UCSD-AML1 (cell line): Measurements from ENCODE around the gene SNCAIP.
"Not testable (repeated sequence)": the region's sequence is repeated elsewhere in the genome, so short reads cannot be mapped to it uniquely, and the experiment has no call there.

Experiments used
- DNase-seq: peaks from one replicate; lab custom pipeline; 2025; ENCODE audit not compliant: unreplicated experiment; lab: John Stamatoyannopoulos, UW

Gene SNCAIP

DNA sequence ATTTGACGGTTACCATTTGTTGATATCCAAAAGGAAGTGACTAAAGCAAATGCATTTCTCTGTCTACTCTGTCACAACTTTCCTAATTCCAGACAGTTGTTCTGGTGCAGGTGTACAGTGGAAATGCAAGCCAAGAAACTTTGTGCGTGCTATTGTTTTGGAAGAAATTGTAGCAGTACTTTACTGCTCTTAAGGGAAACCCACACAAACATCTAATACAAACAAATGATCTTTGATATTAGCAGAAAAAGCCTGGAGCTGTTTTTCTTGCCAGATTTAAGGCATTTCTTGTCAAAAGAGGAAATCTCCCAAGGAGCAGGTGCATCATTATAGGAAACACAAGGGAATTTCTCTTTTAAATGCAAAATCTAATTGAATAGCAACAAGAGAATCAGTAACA, 2.0 kb downstream of the SNCAIP start:
- DNase-seq, result no peak

DNA sequence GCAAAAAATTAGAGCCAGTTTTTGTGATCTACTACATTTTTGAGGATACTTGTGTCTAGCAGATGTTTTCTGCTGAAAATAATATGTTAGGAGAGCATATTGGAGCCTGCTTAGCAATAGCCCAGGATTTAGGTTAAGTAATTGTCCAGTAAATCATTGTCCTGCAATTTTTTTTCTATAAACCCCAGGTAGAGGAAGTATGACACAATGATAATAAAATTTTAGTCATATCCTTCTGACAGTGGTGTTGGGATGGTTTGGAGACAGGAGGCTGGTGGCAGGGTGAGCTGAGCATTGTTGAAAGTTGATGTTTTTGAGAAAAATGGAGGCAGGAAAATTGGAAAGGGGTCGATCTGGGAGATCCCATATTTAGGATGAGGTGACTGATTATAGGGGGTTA, 3.5 kb downstream of the SNCAIP start:
- no peak for DNase-seq

DNA sequence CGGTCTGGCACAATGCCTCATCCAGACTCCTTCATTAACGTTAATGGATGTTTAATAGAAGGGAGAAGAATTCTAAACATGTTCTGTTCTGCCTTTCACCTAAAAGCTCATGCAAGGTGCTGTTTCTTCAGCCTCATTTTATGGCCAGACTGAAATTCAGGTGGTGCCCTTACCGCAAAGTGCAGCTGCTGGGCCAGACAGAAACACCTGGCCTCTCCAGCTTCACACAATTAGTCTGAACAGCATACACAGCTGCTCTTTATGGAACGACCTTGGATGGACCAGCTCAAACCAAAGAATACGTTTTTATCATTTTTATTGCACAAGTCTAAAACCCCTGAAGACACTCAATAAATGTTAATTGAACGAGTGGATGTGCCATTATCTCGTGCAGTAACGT, 4.6 kb downstream of the SNCAIP start:
- no peak for DNase-seq

DNA sequence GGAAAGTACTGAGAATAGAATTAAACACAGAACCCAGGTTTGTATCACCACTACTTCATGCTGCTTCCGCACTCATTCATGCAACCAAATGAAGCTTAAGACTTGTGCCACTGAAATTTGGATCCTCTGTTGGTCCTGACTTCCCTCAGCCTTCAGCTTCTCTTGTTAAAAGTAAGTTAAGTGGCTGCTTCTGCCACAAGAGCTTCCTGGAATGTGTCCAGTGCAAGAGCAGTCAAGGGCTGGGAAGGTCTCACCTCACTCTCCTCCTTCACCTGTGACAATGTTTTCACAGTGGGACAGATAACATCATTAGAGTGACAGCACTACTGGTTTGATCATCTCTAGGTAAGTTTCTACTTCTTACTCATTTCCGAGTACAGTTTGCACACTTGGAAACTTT, 7.9 kb downstream of the SNCAIP start:
- no peak for DNase-seq

DNA sequence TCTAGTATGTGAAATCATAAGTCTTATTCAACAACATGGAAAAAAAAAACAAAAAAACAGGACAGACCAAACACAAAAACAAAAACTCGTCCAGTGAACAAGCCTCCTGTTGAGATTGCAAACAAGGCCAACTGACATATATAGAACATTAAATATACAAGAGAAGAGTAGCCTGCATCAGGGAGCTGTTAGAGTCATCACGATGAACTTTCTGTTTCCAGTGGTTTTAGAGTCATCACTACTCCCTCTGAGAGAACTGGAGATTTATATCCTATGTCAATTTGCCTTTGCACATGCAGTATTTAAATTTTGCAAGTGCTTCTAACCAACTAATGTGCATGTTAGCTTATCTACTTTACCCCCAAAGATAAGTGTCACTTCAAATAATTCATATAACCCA, 9.9 kb downstream of the SNCAIP start:
- DNase-seq, result no peak

DNA sequence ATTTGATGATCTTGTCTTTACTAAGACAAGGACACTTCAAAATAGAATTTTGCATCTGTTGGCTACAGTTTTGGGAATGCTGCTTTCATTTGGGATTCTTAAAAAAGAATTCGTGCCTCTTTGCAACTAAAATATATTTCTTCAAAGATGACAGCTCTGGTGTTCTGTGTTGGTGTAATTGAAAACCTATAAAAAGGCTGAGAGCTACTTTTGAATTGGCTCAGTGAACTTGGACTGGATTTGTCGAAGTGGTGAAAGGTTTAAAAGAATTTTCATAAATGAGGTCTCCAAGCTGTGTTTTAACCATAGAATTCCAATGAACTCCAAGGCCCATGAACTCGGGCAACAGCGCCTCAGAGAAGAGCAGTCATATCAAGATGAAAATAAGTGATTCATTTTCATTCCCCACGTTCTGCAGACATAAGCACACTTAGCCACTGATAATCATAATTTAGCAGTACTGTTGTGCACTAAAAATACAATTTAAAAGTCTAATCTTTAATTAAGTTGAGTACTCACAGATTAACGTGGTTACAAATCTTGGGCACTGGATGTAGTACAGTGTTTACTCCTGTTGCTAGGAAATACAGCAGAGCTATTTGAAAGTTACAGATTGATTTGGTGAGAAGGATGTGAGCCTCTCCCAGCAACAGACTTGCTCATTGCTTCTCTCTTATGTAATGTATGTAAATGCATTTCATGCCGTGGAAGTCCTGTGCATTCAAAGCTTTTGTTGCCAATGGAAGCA, 10.9 kb downstream of the SNCAIP start:
- no peak for DNase-seq

DNA sequence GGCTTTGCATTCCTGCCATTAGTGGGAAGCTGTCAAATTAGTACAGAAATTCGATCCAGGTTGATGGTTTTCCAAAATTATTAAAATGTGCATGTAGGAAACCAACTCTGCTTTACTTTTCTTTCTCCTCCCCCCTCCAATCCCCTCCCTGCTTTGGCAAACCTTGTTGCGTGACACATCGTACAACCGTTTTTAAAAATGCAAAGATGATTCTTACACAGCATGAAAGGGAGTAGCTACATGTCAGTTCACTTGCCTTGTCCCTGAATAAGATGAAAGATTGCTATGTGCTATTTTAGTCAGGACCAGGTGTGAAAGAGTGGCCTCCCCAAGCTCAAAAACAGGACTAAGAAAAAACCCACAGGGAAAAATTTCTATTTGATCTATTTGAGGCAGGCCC, 11.7 kb downstream of the SNCAIP start:
- DNase-seq, result no peak

DNA sequence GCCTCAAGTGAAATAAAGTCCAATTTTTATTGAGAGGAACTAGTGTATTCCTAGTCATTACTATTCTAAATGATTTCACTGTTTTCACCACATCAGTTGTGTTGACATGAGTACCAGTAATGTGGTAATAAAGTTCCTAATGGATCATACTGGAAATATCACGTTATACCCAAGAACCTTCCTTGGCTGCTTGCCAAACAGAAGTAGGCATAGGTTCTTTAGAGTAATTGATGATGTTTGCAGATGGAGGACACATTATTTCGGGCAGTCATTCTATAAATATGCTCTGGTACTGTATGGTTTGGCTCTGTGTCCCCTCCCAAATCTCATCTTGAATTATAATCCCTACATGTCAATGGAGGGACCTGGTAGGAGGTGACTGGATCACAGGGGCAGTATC, 15.1 kb downstream of the SNCAIP start:
- DNase-seq, result no peak

DNA sequence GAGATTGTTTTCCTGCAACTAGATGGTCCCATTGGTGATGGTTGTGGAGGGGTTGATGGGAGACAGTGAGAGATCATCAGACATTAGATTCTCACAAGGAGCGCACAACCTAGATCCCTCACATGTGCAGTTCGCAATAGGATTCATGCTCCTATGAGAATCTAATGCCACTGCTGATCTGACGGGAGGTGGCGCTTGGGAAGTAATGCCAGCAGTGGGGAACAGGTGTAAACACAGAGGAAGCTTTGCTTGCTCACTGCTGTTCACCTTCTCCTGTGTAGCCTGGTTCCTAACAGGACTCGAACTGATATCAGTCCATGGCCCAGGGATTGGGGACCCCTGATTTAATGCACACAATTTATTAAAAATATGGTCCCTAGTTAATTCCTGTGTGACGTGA, 18.8 kb downstream of the SNCAIP start:
- DNase-seq, result no peak

DNA sequence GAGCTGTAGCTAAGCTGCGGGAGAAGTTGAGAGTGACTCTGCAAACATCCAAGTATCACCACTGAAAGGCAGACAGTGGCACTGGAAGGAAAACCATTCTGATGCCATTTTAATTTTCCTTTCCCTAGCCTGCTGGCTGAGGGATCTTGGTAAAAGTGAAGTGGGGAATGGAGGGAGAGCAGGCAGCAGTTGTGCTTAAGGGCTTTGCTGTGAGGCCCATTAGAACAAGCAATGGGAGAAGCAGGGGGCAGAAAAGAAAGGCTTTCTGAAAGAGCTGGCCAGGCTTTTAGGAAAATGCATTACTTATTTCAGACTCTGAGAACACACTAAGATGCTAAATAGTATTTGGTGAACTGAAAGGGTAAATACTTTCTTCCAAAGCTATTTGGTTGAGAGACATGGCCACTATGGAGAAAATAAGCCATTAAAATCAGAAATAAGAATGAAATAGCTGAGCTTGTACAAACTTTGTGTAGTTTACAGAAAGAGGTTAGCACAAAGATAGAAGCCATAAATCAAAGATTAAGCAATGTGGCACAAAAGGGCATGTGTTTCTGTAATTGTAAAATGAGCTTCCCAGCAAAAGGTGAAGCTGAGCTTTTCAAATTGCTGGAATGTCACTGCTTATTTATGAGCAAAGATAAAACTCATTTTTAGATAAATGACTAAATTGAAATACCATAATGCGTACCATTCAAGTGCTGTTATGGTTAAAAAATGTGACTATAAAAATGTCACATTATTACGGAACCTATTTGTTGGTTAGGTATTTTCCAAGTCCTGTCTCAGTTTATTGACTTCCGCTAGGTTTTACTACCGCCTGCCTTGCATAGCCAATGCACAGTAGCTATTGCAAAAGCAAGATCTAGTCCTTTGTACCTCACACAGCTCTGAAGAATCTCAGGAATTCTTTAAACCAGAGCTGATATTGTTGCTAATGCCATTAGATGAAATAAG, 20.8 kb downstream of the SNCAIP start:
- no peak for DNase-seq

DNA sequence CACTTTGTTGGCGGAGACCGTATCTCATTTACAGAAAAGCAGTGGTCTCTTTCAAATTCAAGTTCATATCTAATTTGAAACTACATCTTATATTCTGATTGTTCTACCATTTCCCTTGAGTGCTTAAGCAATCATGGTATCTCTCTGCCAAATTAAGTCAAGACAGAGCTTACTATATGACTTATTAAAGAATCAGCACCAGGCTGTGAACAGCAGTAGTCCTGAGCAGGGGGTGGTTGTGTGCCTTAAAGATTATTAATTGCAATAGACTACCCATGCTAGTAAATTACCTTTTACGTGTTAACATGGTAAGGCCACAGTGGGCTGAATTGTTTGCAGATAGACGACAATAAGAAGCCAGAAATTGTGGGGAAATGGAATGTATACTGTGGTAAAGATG, 21.5 kb downstream of the SNCAIP start:
- no peak for DNase-seq

DNA sequence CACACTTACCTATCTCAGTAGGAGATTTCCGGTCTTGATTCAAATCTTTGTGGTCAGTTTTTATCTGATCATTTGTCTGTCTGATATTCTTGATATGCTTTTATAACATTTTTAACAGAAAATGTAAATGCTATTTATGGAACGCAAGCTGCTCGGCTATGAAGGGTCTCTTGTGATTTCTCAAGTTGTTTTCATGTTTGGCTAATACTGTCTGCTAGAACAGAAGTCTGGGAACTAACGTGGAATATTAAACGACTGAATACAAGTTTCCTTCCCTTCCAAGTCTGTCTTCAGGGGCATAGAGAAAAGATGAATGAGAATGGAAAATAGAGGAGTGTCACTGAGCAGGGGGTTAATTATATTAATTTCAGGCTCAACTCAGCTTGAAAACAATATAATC, 27.6 kb downstream of the SNCAIP start:
- DNase-seq, result no peak

DNA sequence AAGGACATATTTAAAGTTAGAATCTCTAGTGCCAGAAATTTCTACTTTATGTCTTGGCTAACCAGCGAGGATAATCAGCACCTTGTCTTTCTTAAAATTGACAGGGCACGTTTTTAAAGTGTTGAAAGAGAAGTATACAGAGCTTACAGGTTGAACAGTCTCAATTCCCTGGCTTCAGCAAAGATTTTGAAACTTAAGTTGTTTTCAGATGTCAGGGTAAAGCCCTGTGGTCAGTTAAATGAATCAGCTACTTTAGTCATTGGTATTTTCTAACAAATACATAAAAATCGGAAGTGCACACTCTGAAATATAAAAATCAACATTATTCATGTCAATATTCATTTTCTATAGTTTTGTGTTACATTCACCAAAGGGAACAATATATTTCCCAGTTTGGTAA, 29.1 kb downstream of the SNCAIP start:
- DNase-seq, result no peak

DNA sequence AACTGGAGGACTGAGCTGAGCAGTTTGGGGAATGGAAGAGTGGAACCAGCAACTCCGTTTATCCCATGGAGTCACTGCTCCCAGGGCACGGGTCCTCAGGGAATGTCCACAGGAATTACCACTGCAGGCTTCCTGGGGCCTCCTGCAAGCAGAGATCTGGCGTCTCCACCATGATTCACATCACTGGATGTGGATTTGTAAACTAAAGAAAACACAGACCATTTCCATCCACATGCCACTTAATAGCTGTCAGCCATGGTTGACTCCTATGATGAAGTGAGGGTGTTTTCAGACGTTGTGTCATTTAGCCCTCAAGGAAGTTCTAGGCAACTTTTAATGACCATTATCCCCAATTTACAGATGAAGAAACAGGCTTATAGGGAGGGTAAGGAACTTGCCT, 30.2 kb downstream of the SNCAIP start:
- no peak for DNase-seq

DNA sequence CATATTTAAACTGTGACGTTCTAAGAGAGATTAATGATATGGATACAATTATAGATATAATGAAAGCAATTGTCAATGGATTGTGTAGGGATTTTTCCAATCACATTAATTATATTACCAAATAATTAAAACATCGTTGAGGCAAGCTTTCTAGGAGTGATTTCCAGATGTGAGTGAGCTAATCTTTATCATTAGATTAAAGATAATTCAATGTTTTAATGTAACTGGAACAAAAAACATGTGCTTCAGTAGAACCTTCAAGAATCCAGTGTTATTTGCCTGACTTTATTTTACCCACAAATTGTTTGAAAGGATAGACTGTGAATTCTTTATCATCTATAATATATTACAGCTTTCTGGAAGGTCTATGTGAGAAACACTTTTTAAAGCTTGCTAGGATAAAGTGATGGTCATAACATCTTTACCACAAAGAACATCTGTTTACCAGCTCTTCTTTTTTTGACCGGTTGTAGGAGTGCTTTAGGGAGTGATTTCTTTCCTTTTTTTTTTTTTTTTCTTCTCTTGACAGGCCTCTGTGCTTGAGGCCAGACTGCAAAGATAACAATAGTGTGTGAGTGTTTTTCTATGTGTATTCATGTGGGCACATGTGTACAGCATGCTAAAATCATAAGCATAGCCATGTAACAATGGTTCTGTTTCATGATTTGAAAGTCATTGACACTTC, 35.0 kb downstream of the SNCAIP start:
- DNase-seq, result no peak

DNA sequence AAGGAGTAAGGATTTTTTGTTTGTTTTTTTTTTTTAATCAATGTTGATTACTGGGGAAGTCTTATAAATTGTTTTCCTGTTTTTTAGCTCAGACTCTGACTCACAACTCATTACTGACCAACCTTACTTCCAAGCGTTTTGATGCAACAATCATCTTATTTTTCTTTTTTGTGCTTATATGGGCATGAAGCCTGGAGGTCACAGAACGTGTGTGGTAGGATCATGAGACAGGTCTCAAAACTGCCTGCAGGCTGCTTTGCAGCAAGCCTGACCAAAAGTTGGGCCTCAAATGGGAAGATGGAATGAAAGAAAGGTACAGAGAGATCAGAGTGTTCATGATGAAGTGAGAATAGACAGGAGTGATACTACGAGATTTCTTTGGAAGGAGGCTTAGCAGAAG, 38.5 kb downstream of the SNCAIP start:
- DNase-seq, result no peak

DNA sequence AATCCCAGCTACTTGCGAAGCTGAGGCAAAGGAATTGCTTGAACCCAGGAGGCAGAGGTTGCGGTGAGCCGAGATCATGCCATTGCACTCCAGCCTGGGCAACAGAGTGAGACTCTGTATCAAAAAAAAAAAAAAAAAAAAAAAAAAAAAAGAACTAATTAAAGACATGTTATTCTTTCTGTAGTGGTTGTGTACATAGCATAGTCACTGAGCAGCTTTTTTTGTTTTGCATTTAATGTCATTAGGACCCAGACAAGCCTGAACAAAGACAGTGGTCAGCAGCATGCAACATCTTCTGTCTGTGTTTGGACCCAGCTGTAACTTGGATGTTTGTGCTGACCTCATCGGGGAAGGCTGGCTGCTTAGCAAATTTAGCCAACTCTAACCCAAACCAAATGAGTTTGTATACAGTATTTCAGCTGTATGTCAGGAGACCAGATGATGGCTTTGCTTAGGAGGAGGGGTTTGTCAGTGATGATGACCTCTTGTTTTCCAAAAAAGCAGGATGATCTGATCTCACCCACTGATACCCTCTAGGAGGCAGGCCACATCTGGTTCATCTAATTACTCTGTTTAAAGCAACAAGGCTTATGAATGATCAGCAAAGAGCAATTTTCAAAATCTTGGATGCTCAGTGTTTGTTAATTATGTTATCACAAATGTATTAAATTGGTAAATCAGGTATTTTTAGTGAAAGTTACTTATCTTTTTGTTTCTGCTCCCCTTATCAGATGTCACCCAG, 39.5 kb downstream of the SNCAIP start:
- no peak for DNase-seq

DNA sequence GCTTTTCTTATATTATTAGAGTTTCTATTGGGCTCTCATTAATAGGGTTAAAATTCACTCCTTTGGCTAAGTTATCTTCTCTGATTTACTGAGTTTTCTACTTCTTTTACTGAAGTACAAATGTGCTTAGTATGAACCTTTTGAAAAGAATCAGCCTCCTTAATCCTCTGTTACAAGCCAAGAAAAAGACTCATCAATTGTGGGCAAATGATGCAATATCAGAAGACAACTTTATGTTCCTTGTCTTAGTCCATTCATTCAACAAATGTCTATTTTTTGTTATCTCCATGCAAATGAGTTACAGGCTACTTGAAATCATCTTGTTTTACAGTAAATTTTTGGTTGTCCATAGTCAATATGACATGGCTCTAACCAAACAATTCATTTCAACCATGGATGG, 40.3 kb downstream of the SNCAIP start:
- DNase-seq, result no peak

DNA sequence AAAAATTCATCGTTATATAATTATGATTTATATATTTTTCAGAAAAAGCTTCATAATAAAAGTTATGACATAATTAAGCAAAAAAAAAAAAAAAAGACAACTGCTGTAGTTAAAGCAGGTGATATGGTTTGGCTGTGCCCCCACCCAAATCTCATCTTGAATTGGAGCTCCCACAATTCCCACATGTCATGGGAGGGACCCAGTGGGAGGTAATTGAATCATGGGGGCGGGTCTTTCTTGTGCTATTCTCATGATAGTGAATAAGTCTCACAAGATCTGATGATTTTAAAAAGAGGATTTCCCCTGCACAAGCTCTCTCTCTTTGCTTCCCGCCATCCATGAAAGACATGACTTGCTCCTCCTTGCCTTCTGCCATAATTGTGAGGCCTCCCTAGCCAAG, 41.3 kb downstream of the SNCAIP start:
- not testable (repeated sequence) for DNase-seq

DNA sequence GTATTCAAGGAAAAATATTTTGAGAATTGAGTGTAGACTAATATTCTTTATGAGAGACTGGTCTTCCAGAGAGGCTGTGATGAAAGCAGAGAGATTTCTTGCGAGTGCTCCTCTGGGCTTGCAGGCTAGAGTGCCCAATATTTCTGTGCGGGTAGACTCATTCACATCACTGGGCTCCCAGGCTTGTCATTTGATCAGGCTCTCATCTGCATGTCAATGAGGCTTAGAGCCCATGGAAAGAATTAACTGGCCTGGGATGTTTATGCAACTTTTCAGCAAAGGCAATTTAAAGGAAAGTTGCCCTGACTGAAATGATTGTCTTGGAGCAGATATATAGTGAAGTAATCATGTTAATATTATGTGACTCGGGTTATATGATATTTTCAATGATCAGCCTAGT, 42.3 kb downstream of the SNCAIP start:
- no peak for DNase-seq

DNA sequence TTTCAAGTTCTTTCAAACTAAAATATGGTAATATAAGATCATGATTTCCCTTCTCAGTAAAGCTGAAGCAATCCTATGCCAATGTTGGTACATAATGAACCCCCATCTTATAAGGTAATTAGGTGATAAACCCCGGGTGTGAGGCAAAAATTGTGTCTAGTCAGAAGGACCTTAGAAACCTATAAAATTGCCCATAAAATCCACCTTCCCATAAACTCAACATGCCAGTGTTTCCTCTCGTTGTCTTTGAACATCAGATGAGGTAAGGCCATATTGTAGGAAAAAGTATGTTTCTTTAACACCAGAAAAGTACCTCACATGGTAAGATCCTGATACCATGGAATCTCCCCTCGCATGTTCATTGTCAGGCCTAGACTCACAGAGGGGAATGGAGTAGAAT, 43.3 kb downstream of the SNCAIP start:
- no peak for DNase-seq
